Measurements from ENCODE around the gene TMOD3. TPM values are rescaled to one million over a fixed set of nuclear protein-coding genes. Genes with fewer than 3 reads are reported as not detected.

The TMOD3 gene
- total RNA-seq, 1 experiment from 2014 or later, result 19.3 TPM

DNA sequence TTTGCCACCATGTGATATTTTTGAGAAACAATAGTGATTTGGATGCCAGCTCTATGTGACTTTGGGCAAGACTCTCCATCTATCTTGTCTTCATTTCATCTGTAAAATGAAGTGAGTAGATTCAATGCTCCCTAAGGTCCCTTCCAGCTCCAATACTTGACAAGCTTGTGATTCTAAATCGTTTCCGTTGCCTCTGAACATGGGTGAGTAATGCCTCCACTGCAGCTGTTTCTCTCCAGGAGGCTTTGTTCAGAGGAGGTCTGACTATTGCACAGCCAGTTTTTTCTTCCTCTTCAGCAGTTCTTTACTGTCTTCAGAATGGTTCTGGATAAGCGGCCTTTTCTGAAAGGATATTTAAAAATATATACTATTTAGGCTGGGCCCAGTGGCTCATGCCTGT is 14.8 kb upstream of the TMOD3 start:
- DNase-seq (ENCODE audit: low read depth, low spot score), result no peak

DNA sequence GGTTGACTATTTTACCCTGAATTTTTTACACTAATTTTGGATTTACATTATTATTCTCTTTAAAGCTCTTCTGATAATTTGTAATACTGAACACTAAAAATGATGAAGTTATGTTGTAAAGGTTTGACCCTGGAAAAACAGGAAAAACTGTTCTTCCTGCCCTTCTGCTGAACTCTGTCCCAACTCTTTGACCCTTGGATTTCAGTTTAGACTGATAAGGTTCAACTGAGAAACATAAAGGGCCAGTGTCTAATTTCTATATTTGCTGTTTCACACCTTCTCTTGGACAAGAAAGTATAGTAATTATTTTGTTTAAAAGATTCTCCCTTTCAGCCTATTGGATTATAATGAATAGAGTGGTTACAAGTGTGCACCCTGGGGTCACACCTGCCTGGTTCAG is 12.8 kb upstream of the TMOD3 start:
- DNase-seq (ENCODE audit: low read depth, low spot score), result no peak
- in situ Hi-C loops (cut with HindIII; ENCODE audit: low pct_unique_long_range_greater_than_20kb, low sequenced_read_pairs), result no loop called here

More for the DNA sequence above, 14.8 kb upstream of the TMOD3 start:
- in situ Hi-C loops (cut with HindIII; ENCODE audit: low pct_unique_long_range_greater_than_20kb, low sequenced_read_pairs), result no loop called here

DNA sequence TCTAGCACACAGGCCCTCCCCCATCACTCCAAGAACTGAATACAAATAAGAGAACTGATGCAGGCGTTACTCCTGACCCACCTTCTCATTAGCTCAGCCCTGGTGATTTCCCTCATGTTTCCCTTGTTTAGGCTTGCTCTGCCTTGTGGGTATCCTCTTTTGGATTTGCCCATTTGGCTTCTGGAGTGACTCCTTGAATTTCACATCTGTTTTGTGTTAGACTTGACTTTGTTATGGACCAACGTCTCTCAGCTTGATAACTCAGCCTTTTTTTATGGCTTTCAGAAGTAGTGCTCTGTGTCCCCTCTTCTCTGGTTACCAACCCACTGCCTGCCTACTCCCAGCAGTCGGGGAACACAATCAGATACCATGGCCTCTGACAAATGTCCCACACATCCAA is 11.3 kb upstream of the TMOD3 start:
- in situ Hi-C loops (cut with HindIII; ENCODE audit: low pct_unique_long_range_greater_than_20kb, low sequenced_read_pairs), result no loop called here
- no peak for DNase-seq (ENCODE audit: low read depth, low spot score)

DNA sequence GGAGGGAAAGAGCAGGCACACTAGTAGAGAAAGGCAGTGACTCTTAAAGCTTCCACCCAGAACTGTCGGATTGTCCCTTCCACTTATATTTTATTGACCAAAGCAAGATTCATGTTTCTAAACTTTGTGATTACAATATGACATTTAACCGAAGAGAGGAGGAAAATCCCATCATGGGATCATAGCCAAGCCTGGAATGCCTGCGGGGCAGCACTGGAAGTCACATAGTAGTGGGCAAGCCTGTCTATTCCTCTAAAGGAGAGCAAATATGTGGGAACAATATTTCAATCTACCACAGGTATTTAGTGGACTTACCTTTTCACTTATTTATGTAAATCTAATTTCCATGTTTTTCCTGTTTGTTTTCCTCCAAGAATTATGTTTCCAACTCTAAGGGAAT is 3.8 kb upstream of the TMOD3 start:
- in situ Hi-C loops (cut with HindIII; ENCODE audit: low pct_unique_long_range_greater_than_20kb, low sequenced_read_pairs), result no loop called here
- no peak for DNase-seq (ENCODE audit: low read depth, low spot score)

DNA sequence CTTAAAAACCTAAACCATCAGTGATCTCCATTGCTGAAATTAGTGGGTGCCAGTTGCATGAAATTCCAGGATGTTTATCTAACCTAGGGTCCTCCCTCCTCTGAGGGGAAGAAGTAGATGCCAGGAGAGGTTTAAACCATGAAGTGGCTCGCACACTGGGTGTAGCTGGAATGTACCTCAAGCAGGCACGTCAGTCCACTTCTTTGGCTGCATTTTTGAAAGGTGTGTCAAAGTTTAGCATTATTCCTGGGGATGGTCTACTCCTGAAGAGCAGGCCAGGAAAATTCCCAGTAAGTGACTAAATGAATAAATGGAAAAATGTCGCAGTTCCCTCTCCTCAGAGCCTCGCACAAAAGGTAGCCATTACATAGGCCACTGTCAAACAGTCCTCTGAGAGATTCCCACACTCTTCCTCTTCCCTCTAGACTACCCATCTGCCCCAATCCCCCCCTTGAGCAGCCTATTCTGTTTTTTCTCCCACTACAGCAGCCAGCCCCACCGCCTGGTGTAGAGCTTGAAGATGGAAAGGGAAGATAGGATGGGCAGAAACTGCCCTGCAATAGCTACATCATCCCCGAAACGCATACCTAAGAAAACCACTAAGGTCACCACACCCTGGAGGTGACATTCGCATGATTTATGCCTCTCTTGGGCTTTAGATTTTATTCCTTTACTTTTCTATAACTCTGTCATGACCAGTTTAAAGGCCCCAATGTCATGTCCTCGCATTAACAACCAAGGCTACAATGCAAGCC is 655 bp upstream of the TMOD3 start:
- DNase-seq (ENCODE audit: low read depth, low spot score), result no peak
- in situ Hi-C loops (cut with HindIII; ENCODE audit: low pct_unique_long_range_greater_than_20kb, low sequenced_read_pairs), result no loop called here

DNA sequence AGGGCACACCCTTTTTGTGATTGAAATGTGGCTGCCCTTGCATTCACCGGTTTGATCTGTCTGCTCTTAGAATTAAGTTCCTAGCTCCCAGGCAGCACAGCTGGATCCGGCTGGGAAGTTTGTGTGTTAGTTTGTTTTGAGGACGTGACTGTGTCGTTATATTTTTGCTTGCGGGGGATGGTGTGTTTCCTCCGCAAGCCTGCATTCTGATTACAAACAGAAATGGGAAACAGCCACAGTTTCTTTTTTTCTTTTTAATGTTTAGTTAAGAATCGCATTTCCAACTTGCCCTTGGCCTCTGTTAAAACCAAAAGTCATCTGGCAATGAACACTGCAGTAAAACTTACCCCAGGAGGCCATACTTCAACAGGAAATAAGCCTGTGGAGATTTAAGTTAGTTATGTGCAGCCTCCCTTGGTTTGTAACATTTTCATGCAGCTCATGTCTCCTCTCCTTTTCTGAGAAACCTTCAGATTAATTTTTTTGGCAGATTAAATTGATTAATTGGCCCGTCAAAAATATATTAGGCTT is 888 bp downstream of the TMOD3 start:
- in situ Hi-C loops (cut with HindIII; ENCODE audit: low pct_unique_long_range_greater_than_20kb, low sequenced_read_pairs), result no loop called here
- DNase-seq (ENCODE audit: low read depth, low spot score), result peak; percentile 32

DNA sequence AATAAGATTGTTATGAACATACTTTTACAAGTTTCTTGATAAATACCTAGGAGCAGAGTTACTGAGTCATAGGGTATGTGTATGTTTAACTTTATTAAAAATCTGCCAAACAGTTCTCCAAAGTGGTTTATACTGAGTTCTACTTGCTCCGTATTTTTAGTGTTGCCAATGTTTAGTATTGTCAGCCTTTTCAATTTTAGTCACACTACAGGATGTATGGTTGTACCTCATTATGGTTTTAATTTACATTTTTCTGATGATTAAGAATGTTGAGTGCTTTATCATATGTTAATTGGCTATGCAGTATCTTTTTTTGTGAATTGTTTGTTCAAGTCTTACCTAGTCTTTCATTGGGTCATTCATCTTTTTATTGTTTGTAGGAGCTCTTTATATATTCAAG is 4.3 kb downstream of the TMOD3 start:
- no peak for DNase-seq (ENCODE audit: low read depth, low spot score)
- in situ Hi-C loops (cut with HindIII; ENCODE audit: low pct_unique_long_range_greater_than_20kb, low sequenced_read_pairs), result no loop called here

DNA sequence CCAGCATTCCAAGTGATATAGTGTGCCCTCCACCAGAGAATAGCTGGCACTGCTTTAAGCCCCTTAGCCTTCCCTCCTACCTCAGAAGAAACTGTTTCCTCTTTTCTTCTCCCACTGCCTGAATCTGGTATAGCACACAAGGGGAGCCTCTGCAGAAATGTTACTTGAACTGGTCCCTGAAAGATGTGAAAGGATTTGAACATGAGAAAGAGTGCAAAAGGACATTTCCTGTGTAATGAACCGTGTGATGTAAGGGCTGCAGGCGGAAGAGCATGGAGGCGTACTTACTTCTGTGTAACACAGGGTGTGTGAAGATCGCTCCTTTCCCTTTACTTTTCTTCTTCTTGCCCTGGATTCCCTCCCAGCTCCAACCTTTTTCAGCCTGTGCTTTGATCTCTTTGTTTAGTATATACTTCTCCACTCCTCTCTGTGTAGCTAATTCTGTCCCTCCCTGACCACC is 8.4 kb downstream of the TMOD3 start:
- DNase-seq (ENCODE audit: low read depth, low spot score), result no peak
- in situ Hi-C loops (cut with HindIII; ENCODE audit: low pct_unique_long_range_greater_than_20kb, low sequenced_read_pairs), result no loop called here

DNA sequence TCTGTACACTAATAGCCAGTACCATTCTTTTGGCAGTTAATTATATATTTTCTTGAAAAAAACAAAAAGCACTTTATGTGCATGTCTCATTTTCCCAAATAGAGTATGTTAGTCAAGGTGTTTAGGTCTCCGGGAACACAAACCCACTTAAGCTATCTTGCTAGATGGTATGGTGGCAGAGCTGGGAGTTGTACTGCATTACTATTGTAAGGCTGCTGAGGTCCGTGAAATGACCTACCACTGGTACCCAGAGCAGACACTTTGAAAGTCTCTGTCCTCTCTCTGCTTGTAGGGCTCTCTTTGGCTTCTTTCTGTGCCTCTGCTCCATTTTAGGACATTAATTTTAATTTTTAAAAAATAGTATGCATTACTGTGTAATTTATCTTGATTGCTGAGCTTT is 8.8 kb downstream of the TMOD3 start:
- in situ Hi-C loops (cut with HindIII; ENCODE audit: low pct_unique_long_range_greater_than_20kb, low sequenced_read_pairs), result no loop called here
- no peak for DNase-seq (ENCODE audit: low read depth, low spot score)

DNA sequence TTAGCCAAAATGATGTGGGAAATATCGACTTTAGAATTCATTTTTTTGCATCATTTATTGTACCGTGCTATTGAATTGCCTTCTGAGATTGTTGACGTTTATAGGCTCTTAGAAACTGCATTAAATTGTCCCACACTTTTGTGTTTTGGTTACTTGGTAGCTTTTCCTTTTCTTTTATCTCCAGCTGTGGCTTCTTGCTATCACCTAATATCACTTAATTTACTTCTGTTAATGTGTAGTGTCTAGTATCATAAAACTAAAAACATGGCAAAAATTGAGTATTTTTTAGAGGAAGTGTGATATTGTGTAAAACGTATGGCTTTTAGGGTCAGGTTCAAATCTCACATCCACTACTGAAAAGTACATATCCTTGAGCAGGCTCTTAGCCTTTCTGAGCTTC is 11.2 kb downstream of the TMOD3 start:
- in situ Hi-C loops (cut with HindIII; ENCODE audit: low pct_unique_long_range_greater_than_20kb, low sequenced_read_pairs), result no loop called here
- no peak for DNase-seq (ENCODE audit: low read depth, low spot score)

DNA sequence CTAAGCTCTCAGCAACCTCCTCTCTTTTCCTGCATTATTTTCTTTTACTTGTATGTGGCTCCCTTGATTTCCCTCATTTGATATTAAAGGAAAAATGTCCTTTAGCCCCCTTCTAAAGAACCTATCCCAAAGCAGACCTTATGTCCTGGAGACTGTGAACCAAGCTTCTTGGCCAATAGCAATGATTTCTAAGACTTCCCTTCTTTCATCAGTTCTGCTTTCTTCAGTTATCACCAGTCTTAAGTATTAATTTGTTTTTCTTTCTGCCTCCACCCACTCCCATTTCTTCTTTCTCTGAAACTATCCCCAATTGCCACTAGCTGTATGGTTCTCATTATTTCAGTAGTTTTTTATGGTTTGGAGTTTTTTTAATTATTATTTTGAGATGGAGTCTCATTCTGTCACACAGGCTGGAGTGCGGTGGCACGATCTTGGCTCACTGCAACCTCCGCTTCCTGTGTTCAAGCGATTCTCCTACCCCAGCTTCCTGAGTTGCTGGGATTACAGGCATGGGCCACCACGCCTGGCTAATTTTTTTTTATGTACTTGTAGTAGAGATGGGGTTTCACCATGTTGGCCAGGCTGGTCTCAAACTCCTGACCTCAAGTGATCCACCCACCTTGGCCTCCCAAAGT is 12.1 kb downstream of the TMOD3 start:
- DNase-seq (ENCODE audit: low read depth, low spot score), result no peak
- in situ Hi-C loops (cut with HindIII; ENCODE audit: low pct_unique_long_range_greater_than_20kb, low sequenced_read_pairs), result no loop called here

DNA sequence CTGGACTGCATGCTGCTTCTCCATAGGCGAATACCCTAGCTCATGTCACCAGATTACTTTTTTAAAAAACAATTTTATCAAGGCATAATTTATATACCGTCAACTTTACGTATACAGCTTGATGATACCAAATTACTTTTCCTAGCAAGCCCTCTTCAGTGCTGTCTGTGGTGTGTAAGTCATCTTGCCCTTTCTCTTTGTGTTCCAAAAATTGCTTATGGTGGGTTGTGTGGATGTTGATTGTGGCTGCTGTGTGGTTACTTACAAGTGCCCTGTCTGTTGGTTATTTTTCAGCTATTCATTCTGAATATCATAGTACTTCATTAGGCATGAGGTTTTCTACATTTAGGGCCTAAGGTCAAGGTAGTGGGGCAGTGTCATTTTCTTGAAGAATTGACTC is 12.8 kb downstream of the TMOD3 start:
- in situ Hi-C loops (cut with HindIII; ENCODE audit: low pct_unique_long_range_greater_than_20kb, low sequenced_read_pairs), result no loop called here
- no peak for DNase-seq (ENCODE audit: low read depth, low spot score)

DNA sequence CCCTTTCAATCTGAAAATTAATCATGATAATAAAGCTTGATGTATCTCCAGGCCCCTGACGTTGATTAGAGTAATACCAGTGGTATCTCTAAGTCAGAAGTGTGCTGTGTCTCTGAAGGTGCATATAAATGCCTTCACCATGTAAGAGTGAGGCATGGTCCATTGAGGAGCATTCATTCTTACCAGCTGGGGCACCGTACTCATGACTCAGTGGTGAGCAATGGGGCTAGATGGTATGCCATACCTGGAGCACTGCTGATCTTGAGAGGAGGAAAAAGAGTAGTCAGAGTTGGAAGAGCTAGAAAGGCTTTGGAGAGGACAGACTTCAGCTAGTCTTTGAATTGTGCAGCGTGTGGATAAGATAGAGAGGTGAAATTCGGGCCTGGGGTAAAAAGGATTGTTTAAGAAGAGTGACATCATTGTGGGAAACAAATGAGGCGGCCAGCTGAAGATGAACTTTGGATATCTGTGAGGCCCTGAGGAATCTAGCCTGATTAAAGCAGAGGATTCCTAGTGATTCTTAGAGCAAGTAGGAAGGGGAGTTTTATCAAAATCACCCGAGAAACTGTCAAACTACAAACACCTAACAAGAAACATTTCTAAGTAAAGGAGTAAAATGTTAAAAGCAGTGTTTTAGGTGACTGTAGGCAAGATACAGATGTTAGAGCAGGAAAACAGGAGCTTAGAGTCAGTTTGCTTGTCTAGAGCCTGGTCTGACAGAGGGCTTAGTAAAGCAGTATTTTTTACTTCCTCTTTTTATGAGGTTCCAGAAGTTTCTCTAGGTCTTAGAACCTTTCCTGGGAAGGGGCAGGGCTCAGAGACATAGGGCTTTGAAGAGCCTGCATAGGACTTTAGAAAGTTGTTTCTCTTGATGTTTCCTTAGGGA is 13.6 kb downstream of the TMOD3 start:
- DNase-seq (ENCODE audit: low read depth, low spot score), result no peak
- in situ Hi-C loops (cut with HindIII; ENCODE audit: low pct_unique_long_range_greater_than_20kb, low sequenced_read_pairs), result no loop called here

DNA sequence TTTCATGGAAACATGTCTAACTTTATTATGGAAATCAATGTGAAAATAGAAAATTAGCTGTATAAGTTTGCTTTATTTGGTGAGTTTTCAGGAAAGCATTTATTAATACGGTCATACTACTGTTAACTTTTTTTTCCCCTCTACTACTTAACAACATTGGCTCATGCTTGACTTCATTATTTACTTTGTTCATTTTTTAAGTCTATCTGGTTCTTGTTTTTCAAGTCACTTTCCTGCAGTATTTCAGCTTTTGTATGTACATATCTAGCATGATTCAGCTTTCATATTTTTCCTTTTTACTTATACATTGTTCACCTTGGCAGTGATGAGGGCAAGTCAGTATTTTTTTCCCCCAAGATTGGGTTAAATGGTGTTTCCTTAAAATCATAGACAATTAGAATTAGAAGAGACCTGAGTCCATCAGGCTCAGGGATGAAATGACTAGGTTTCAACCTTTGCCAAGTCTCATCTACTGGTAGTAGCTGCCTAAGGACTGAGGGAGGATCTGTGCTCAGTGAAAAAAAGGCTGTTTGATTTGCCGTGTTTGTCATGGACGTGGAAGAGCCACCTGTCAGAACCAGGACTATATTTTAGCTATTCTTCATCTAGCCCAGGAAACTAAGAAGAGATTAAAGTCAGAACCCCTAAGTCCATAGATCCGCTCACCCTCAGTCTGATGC is 15.4 kb downstream of the TMOD3 start:
- no peak for DNase-seq (ENCODE audit: low read depth, low spot score)
- in situ Hi-C loops (cut with HindIII; ENCODE audit: low pct_unique_long_range_greater_than_20kb, low sequenced_read_pairs), result no loop called here

DNA sequence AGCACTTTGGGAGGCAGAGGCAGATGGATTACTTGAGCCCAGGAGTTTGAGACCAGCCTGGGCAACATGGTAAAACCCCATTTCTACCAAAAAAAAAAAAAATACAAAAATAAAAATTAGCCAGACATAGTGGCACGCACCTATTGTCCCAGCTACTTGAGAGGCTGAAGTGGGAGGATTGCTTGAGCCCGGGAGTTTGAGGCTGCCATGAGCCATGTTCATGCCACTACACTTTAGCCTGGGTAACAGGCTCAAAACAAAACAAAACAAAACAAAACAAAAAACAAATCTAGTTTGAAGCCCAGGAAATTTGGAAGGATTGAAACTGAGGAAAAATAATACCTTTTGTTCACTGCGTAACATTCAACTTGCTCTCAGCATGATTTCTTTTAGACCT is 16.6 kb downstream of the TMOD3 start:
- no peak for DNase-seq (ENCODE audit: low read depth, low spot score)

DNA sequence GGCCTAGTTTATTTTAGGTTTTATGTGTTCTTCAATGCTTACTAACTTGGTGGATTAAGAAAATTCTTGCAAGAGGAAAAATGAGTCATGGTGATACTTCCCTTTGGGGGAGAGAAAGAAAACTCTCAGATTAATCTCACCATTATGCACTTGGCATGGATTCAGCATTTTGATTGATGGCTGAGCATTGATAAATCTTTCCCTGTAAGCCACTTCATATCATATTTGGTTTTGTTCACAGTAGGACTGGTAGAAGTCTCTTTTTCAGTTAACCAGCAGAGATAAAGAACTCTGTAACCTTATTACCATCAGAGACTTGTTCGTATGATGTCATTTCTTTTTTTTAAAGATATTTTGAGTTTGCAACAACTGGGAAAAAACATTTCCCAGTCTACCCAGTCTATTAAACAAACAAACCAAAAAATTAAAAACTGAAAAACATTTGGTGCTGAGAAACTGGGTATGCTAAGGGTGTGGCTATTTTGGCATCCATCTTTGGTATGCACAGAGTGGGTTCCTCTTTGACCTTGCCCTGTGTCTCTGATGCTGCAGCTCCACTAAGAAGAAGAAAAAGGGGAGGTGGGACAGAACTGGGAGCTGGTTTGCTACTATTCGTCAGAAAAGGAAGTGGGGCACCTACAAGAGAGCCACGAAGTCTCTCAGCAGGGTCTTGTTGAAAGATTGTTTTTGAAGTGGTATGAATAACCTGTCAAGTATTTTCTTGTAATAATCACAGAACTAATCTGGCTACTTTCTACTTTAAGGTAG is 17.2 kb downstream of the TMOD3 start:
- in situ Hi-C loops (cut with HindIII; ENCODE audit: low pct_unique_long_range_greater_than_20kb, low sequenced_read_pairs), result no loop called here
- no peak for DNase-seq (ENCODE audit: low read depth, low spot score)

More for the DNA sequence above, 16.6 kb downstream of the TMOD3 start:
- in situ Hi-C loops (cut with HindIII; ENCODE audit: low pct_unique_long_range_greater_than_20kb, low sequenced_read_pairs), result no loop called here

DNA sequence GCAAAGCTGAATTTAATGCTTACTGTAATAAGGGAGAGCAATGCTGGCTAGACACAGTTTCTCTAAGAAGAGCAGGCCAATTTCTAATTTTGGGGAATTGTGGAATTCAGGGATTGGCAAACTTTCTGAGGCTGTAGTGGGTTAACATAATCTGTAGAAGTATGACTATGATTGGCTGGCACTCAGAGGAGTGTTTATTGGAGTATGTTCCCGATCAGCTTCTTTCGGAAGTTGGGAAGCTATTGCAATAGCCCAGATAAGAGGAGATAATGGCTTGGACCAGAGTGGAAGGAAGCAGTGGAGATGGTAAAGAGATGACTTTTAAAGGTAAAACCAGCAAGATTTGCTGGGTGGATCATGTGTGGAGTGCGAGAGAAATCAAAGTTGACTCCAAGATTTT is 19.4 kb downstream of the TMOD3 start:
- in situ Hi-C loops (cut with HindIII; ENCODE audit: low pct_unique_long_range_greater_than_20kb, low sequenced_read_pairs), result no loop called here
- DNase-seq (ENCODE audit: low read depth, low spot score), result no peak

Measured in SK-MEL-5 (cell line).